IPS-18c (cell line): Measurements from ENCODE around the gene LDLRAD4.
"Not testable (repeated sequence)": the region's sequence is repeated elsewhere in the genome, so short reads cannot be mapped to it uniquely, and the experiment has no call there.

ENCODE experiments used
- H3K4me3 ChIP-seq: 2 replicates; pipeline ENCODE4 v1.7.0; 2013; ENCODE audit warnings: low read depth, mild to moderate bottlenecking, low read length, moderate library complexity; ENCODE audit not compliant: insufficient read depth
- H3K9me3 ChIP-seq: one replicate; pipeline ENCODE4 v1.6.1; 2013; ENCODE audit warnings: mild to moderate bottlenecking, low read length, moderate library complexity; ENCODE audit not compliant: control insufficient read depth, insufficient read depth

LDLRAD4 gene

DNA sequence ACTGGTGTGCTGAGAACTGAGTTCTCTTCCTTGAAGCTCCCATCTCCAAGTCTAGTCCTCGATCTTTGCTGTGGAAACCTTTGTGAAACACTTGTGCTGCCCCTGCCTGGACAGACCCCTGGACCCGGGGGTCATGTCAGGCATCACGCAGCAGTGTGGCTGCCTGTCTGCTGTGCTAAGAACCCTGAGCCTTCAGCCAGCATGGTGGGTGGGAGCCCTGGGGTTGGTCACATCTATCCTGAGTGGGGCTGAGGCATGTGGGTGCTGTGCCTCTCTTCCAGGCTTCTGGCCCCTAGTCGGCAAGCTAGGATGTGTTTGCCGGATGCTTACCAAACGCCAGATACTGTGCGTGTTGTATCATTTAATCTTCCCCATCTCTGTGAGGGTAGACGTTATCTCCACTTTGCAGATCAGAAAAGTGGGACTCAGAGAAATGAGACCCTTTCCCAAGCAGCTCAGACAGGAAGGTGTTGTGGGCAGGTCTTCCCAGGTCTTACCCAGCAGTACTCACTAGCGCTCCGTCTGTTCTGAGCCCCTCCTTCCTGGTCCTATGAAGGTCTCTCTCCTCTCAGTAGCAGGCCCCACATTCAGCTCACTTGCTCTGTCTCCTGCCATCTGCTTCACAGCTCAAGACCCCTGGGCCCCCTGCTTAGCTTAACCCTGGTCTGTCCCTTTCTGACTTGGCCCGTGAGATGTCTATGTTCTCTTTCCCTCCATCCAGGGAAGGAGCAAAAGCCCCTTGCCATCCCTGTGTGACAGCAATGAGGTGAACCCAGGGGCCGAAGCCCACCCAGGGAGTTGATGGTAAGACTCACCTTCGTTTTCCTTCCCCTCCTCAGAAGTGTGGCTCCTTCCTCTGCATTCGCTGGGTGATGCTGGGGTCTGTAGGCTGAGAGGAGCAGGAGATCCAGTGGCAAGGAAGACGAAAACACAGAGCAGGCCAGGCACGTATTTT is 265.0 kb downstream of the LDLRAD4 start:
- no peak overlapping the region for H3K4me3 ChIP-seq

GRCh38 chr18:13485182-13485581 is 266.6 kb downstream of the LDLRAD4 start:
- Histone ChIP-seq H3K9me3 (no peaks in the 10 kb centered on the region), H3K4me3 (no peak overlapping the region; the same call in 1 of the 2 replicates)

More for the DNA sequence above, 265.0 kb downstream of the LDLRAD4 start:
- no peaks in the 10 kb centered on the region for H3K9me3 ChIP-seq

GRCh38 chr18:13485604-13486003 is 267.0 kb downstream of the LDLRAD4 start:
- Histone ChIP-seq H3K4me3 (no peak overlapping the region; the same call in 1 of the 2 replicates), H3K9me3 (no peaks in the 10 kb centered on the region)

- no peak overlapping the region for H3K4me3 ChIP-seq
- H3K9me3 ChIP-seq = no peaks in the 10 kb centered on the region
Observed at GRCh38 chr18:13486284-13486683, 267.7 kb downstream of the LDLRAD4 start.

DNA sequence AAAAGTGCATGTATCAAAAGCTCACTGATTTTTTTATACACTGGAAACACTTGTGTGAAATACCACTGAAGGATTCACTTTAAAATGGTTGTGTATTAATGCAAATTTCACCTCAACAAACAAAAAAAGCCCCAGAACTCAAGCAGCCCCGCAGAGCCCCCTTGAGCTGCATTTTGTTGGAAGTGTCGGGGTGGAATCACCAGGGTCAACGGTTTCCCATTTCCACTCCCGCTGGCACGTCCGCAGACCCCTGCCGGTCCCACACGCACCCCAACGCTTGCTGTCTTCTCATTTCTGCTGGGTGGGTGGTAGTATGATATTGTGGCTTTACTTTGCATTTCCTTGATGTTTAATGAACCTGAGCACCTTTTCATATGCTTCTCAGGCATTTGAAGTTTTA is 268.1 kb downstream of the LDLRAD4 start:
- Histone ChIP-seq H3K9me3 (no peaks in the 10 kb centered on the region), H3K4me3 (no peak overlapping the region)

DNA sequence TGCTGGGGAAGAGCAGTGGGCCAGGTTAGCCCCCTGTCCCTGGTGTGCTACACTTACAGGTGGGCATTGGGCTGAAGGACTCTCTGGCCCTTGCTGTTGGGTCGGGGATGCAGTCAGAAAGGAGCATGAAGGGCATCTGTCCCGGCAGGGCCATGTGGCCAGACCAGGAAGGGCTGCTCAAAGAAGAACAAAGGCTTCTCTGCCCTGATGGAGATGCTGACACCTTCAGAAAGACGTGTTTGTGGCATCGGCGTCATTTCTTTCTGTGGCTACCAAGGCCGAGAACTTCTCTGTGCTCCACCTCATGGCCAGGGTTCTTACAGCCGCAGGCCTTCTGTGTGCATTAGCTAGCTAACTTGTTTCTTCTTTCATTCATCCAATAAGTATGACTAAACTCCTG is 268.7 kb downstream of the LDLRAD4 start:
- no peaks in the 10 kb centered on the region for H3K9me3 ChIP-seq

GRCh38 chr18:13488281-13488929 is 269.8 kb downstream of the LDLRAD4 start:
- no peak overlapping the region for H3K4me3 ChIP-seq
- no peaks in the 10 kb centered on the region for H3K9me3 ChIP-seq

More for the DNA sequence above, 268.7 kb downstream of the LDLRAD4 start:
- no peak overlapping the region for H3K4me3 ChIP-seq

DNA sequence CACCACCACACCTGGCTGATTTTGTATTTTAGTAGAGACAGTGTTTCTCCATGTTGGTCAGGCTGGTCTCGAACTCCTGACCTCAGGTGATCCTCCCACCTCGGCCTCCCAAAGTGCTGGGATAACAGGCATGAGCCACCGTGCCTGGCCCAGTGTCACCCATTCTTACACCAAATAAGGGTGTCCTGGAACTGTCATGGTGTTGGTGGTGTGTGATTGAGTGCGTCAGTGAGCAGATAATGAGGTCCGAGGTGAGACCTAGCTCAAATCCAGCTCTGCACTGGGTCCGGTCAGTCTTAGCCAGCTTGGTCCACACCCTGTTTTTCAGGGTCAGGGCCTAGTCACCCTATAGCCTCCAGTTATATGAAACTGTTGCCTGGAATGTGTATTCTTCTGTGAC is 270.7 kb downstream of the LDLRAD4 start:
- H3K4me3 ChIP-seq, H3K9me3 ChIP-seq: not testable (repeated sequence)

DNA sequence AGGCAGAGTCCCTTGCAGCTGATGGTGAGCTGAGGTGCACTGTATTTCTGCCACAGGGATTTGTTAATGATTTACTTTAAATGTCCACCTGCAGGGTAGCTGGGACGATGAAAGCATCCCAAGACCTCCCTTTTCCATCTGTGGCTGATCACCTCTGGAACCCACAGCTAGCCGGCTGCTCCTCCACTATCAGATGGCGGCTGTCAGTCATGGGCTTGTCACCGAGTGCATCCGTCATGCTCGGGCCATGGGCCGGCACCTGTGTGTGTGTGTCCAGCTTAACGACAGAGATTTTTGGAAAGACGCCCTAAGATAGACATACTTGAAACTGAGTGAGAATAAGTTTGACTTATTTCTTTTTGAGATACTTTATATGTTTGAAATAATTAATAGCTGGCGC is 272.6 kb downstream of the LDLRAD4 start:
- Histone ChIP-seq H3K4me3 (no peak overlapping the region), H3K9me3 (no peaks in the 10 kb centered on the region)

GRCh38 chr18:13492314-13492713 is 273.8 kb downstream of the LDLRAD4 start:
- no peak overlapping the region for H3K4me3 ChIP-seq

GRCh38 chr18:13493079-13493478 is 274.5 kb downstream of the LDLRAD4 start:
- H3K4me3 ChIP-seq = no peak overlapping the region
- H3K9me3 ChIP-seq = no peaks in the 10 kb centered on the region

More at GRCh38 chr18:13492314-13492713, 273.8 kb downstream of the LDLRAD4 start:
- no peaks in the 10 kb centered on the region for H3K9me3 ChIP-seq

DNA sequence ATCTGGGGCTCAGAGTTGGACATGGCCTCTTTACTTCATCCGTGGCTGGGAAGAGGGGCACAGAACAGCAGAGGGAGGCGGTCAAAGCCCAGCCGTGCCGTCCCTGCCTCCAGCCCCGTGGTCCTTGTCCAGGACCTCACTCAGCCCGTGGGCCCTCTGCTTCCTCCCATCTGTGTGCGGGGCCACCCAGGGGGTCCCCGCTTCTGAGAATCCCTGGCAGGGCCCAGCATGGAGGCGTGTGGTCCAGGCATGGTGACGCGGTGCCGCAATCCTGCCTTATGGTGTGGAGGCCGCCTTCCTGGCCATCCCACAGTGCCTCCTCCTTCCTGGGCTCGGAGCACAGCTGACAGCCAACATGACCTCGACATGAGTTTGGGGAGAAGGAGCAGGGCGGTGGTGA is 275.2 kb downstream of the LDLRAD4 start:
- H3K9me3 ChIP-seq = no peaks in the 10 kb centered on the region

DNA sequence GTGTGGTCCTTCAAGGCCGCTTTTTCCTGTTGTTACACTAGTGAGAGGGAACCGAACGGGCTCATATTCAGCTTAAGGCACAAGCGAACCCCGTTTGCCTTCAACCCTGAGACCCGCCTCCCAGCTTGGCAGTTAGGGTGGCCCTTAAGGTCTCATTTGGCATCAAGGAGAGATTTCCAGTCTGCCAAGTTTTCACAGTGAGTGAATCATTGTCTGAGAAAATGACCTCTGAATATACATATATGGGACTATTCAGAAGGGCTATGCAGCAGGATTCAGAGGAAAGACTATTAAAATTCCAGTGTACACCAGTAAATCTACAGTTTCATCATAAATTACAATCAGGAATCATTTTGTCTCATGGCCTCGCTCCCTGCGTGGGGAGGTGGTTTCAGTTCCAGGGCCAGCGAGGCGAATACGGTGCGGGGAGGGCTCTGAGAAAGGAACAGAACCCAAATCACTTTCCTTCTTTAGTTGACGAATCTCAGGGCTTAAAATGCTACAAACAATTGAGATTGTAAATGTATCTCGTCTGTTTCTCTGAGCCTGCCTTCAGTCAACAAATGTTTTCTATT is 276.4 kb downstream of the LDLRAD4 start:
- no peak overlapping the region for H3K4me3 ChIP-seq
- H3K9me3 ChIP-seq = no peaks in the 10 kb centered on the region

More for the DNA sequence above, 275.2 kb downstream of the LDLRAD4 start:
- H3K4me3 ChIP-seq = no peak overlapping the region

- H3K9me3 ChIP-seq = no peaks in the 10 kb centered on the region
- no peak overlapping the region for H3K4me3 ChIP-seq
Observed at GRCh38 chr18:13495961-13496360, 277.4 kb downstream of the LDLRAD4 start.

GRCh38 chr18:13496691-13497281 is 278.2 kb downstream of the LDLRAD4 start:
- H3K9me3 ChIP-seq = no peaks in the 10 kb centered on the region
- no peak overlapping the region for H3K4me3 ChIP-seq

DNA sequence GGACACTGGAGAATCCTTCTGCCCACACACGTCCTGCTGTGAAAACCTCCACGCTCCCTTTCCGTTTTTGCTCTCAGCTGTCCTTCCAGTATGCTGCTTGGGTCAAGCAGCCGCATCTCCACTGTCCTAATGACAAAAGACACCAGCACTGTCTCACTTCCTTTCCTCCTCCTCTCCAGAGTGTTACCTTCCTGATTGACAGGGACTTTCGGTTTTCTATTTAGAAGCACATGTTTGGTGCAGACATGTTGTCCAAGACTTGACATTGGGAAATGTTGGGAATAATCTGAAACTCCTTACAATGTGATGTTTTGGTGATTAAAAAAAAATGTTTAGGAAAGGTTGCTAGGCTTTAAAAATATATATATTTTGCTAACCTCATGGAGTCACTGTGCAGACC is 281.2 kb downstream of the LDLRAD4 start:
- no peak overlapping the region for H3K4me3 ChIP-seq
- no peaks in the 10 kb centered on the region for H3K9me3 ChIP-seq

GRCh38 chr18:13500227-13500865 is 281.8 kb downstream of the LDLRAD4 start:
- Histone ChIP-seq H3K4me3 (no peak overlapping the region; the same call in 1 of the 2 replicates), H3K9me3 (no peaks in the 10 kb centered on the region)
